ENCODE measurements around the gene TAF6L. TPM values are rescaled to one million over a fixed set of nuclear protein-coding genes. Genes with fewer than 3 reads are reported as not detected.

Gene TAF6L
- total and polyA plus RNA-seq, 9 of the 15 experiments (the other 6 are each of a cell fraction or from before 2014, with no cell fraction given) = 0.04 to 45.5 (median 20.8) TPM

DNA sequence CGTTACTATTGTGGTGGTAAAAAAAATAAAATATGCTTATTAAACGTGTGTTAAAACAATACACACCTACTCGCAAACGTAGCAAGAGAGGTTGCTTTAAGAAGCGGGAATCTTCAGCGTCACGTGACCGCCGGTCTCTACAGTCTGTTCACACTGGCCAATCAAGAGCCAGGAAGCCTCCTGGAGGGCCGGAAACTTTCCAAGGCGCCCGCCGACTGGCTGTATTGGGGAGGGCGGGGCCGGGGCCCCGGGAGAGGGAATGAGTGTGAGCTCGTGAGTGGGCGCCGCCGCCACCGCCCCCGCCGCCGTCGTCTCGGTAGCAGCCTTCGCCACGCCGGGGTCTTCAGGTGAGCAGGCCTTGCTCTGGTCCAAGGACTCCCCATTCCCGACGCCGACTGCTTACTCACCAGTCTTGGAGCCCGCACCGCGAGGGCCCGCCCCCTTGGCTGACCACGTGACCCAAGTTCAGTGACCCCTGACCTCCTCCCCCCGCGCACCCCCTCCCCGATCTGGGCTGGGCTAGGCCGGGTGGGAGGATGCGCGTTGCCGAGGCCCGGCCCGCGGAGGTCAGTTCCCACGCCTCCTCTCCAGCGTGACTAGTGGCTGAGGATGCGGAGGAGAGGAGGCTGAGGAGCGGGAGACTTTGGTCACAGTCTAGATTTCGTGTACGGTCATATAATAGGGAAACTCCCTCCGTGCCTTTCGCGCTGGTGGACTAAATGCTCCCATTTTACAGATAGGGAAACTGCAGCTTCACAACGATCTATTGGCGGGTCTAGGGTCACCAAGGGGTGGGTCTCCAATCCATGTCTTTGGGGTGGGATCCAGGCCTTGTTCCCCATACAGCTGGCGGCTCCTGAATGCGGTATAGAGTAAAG is at the start of gene TAF6L (continued):
- TF ChIP-seq, protein P1, sequence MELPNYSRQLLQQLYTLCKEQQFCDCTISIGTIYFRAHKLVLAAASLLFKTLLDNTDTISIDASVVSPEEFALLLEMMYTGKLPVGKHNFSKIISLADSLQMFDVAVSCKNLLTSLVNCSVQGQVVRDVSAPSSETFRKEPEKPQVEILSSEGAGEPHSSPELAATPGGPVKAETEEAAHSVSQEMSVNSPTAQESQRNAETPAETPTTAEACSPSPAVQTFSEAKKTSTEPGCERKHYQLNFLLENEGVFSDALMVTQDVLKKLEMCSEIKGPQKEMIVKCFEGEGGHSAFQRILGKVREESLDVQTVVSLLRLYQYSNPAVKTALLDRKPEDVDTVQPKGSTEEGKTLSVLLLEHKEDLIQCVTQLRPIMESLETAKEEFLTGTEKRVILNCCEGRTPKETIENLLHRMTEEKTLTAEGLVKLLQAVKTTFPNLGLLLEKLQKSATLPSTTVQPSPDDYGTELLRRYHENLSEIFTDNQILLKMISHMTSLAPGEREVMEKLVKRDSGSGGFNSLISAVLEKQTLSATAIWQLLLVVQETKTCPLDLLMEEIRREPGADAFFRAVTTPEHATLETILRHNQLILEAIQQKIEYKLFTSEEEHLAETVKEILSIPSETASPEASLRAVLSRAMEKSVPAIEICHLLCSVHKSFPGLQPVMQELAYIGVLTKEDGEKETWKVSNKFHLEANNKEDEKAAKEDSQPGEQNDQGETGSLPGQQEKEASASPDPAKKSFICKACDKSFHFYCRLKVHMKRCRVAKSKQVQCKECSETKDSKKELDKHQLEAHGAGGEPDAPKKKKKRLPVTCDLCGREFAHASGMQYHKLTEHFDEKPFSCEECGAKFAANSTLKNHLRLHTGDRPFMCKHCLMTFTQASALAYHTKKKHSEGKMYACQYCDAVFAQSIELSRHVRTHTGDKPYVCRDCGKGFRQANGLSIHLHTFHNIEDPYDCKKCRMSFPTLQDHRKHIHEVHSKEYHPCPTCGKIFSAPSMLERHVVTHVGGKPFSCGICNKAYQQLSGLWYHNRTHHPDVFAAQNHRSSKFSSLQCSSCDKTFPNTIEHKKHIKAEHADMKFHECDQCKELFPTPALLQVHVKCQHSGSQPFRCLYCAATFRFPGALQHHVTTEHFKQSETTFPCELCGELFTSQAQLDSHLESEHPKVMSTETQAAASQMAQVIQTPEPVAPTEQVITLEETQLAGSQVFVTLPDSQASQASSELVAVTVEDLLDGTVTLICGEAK (IDR thresholded peaks at IDR 0.05) = 0 out of 2 replicates have a peak, but pooled peaks have one; percentile 21
- TF ChIP-seq, protein P1 (CRISPR knock-in tag; IDR thresholded peaks at IDR 0.05) = no peak
- TF ChIP-seq NFRKB (IDR thresholded peaks at IDR 0.05; ENCODE audit: low read depth) (no peak), SMARCA5 (IDR thresholded peaks at IDR 0.05) (peak; percentile 90; the same call in 1 of the 2 replicates), ZKSCAN3 (CRISPR knock-in tag; IDR thresholded peaks at IDR 0.05) (no peak), HOXB6 (CRISPR knock-in tag; IDR thresholded peaks at IDR 0.05; ENCODE audit: borderline replicate concordance) (no peak)
- TF ChIP-seq, protein P2, sequence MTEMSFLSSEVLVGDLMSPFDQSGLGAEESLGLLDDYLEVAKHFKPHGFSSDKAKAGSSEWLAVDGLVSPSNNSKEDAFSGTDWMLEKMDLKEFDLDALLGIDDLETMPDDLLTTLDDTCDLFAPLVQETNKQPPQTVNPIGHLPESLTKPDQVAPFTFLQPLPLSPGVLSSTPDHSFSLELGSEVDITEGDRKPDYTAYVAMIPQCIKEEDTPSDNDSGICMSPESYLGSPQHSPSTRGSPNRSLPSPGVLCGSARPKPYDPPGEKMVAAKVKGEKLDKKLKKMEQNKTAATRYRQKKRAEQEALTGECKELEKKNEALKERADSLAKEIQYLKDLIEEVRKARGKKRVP (CRISPR knock-in tag; IDR thresholded peaks at IDR 0.05) = no peak
- TF ChIP-seq, protein P3, sequence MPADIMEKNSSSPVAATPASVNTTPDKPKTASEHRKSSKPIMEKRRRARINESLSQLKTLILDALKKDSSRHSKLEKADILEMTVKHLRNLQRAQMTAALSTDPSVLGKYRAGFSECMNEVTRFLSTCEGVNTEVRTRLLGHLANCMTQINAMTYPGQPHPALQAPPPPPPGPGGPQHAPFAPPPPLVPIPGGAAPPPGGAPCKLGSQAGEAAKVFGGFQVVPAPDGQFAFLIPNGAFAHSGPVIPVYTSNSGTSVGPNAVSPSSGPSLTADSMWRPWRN (IDR thresholded peaks at IDR 0.05; ENCODE audit: low read depth) = no peak
- TF ChIP-seq, protein P4, sequence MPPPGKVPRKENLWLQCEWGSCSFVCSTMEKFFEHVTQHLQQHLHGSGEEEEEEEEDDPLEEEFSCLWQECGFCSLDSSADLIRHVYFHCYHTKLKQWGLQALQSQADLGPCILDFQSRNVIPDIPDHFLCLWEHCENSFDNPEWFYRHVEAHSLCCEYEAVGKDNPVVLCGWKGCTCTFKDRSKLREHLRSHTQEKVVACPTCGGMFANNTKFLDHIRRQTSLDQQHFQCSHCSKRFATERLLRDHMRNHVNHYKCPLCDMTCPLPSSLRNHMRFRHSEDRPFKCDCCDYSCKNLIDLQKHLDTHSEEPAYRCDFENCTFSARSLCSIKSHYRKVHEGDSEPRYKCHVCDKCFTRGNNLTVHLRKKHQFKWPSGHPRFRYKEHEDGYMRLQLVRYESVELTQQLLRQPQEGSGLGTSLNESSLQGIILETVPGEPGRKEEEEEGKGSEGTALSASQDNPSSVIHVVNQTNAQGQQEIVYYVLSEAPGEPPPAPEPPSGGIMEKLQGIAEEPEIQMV (tag; conservative IDR thresholded peaks at IDR 0.05; ENCODE audit: low read depth) = no peak
- TF ChIP-seq, protein P5, sequence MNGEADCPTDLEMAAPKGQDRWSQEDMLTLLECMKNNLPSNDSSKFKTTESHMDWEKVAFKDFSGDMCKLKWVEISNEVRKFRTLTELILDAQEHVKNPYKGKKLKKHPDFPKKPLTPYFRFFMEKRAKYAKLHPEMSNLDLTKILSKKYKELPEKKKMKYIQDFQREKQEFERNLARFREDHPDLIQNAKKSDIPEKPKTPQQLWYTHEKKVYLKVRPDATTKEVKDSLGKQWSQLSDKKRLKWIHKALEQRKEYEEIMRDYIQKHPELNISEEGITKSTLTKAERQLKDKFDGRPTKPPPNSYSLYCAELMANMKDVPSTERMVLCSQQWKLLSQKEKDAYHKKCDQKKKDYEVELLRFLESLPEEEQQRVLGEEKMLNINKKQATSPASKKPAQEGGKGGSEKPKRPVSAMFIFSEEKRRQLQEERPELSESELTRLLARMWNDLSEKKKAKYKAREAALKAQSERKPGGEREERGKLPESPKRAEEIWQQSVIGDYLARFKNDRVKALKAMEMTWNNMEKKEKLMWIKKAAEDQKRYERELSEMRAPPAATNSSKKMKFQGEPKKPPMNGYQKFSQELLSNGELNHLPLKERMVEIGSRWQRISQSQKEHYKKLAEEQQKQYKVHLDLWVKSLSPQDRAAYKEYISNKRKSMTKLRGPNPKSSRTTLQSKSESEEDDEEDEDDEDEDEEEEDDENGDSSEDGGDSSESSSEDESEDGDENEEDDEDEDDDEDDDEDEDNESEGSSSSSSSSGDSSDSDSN (IDR thresholded peaks at IDR 0.05; ENCODE audit: borderline replicate concordance in 1 of 2, low read depth in 2 of 2, low read length in 2 of 2) = no peak
